Neuronal stem cell (in vitro differentiated cells): ENCODE results near the gene TMCC2.

Source experiments
- DNase-seq: peaks from one replicate; pipeline ENCODE4 v3.0.0-alpha.2; 2013; ENCODE audit warnings: low spot score
- H2AFZ ChIP-seq: one replicate; pipeline ENCODE4 v1.6.1; 2013; ENCODE audit warnings: mild to moderate bottlenecking, low read length, inconsistent platforms
- H2AK5ac ChIP-seq: 2 replicates; pipeline ENCODE4 v1.6.1; 2013; ENCODE audit warnings: low read depth, mild to moderate bottlenecking, inconsistent platforms, low read length, moderate library complexity, mixed read lengths
- H2BK120ac ChIP-seq: 2 replicates; pipeline ENCODE4 v1.6.1; 2013; ENCODE audit warnings: low read depth, mild to moderate bottlenecking, inconsistent platforms, low read length, moderate library complexity, mixed read lengths
- H2BK12ac ChIP-seq: one replicate; pipeline ENCODE4 v1.6.1; 2013; ENCODE audit warnings: low read length, inconsistent platforms
- H2BK15ac ChIP-seq: 2 replicates; pipeline ENCODE4 v1.6.1; 2013; ENCODE audit warnings: mild to moderate bottlenecking, low read length, inconsistent platforms, mixed read lengths
- H2BK5ac ChIP-seq: one replicate; pipeline ENCODE4 v1.6.1; 2013; ENCODE audit warnings: inconsistent platforms, mild to moderate bottlenecking, low read length, moderate library complexity
- H3K14ac ChIP-seq: one replicate; pipeline ENCODE4 v1.6.1; 2013; ENCODE audit warnings: low read length, inconsistent platforms
- H3K18ac ChIP-seq: 2 replicates; pipeline ENCODE4 v1.6.1; 2013; ENCODE audit warnings: low read length, inconsistent platforms
- H3K23ac ChIP-seq: 2 replicates; pipeline ENCODE4 v1.6.1; 2013; ENCODE audit warnings: low read depth, mild to moderate bottlenecking, mixed read lengths, low read length, inconsistent platforms; ENCODE audit not compliant: poor library complexity
- H3K27ac ChIP-seq: replicated peaks from 3 replicates; pipeline ENCODE4 v1.5.1; 2013; ENCODE audit warnings: low read length, inconsistent platforms
- H3K27me3 ChIP-seq, 3 experiments: 2 replicates each; pipeline ENCODE4 v1.6.1; 2013; ENCODE audit warnings: low read length in 3 of 3, mild to moderate bottlenecking in 2 of 3, inconsistent platforms in 1 of 3, low read depth in 1 of 3, mixed read lengths in 1 of 3, moderate library complexity in 1 of 3; ENCODE audit not compliant: control insufficient read depth in 3 of 3, insufficient read depth in 3 of 3
- H3K36me3 ChIP-seq, 2 donors: replicated peaks in 1 of 2; 2 replicates each; pipeline ENCODE4 v1.6.1; 2013; ENCODE audit warnings: low read length in 2 of 2; ENCODE audit not compliant: control insufficient read depth in 2 of 2, insufficient read depth in 2 of 2
- H3K4ac ChIP-seq: 2 replicates; pipeline ENCODE4 v1.6.1; 2013; ENCODE audit warnings: inconsistent platforms, mild to moderate bottlenecking, low read length, moderate library complexity
- H3K4me1 ChIP-seq, 2 donors: 1 replicate in 1 of 2; 2 replicates in 1 of 2; pipeline ENCODE4 v1.6.1; 2013; ENCODE audit warnings: low read length in 2 of 2, low read depth in 1 of 2; ENCODE audit not compliant: control insufficient read depth in 2 of 2, insufficient read depth in 1 of 2
- H3K4me2 ChIP-seq: one replicate; pipeline ENCODE4 v1.6.1; 2013; ENCODE audit warnings: mild to moderate bottlenecking, low read length, inconsistent platforms; ENCODE audit not compliant: insufficient read depth, poor library complexity, severe bottlenecking
- H3K4me3 ChIP-seq, 2 donors: 2 replicates each; pipeline ENCODE4 v1.5.1; 2013; ENCODE audit warnings: low read length in 2 of 2, mild to moderate bottlenecking in 2 of 2, inconsistent platforms in 1 of 2, moderate library complexity in 1 of 2
- H3K79me1 ChIP-seq: one replicate; pipeline ENCODE4 v1.6.1; 2013; ENCODE audit warnings: low read depth, mild to moderate bottlenecking, inconsistent platforms, low read length, moderate library complexity
- H3K9ac ChIP-seq: one replicate; pipeline ENCODE4 v1.6.1; 2013; ENCODE audit warnings: mild to moderate bottlenecking, low read depth, low read length, inconsistent platforms; ENCODE audit not compliant: poor library complexity
- H3K9me3 ChIP-seq, 2 donors: replicated peaks in 1 of 2; 2 replicates each; pipeline versions ENCODE3 to v1.6.1; 2013; ENCODE audit warnings: low read length in 2 of 2, mild to moderate bottlenecking in 2 of 2, inconsistent platforms in 1 of 2, low read depth in 1 of 2, mixed read lengths in 1 of 2, moderate library complexity in 1 of 2; ENCODE audit not compliant: control insufficient read depth in 2 of 2, insufficient read depth in 1 of 2
- H4K8ac ChIP-seq: one replicate; pipeline ENCODE4 v1.6.1; 2013; ENCODE audit warnings: low read depth, mild to moderate bottlenecking, inconsistent platforms, low read length, moderate library complexity
- H4K91ac ChIP-seq: one replicate; pipeline ENCODE4 v1.6.1; 2013; ENCODE audit warnings: low read length, low read depth, mild to moderate bottlenecking, inconsistent platforms; ENCODE audit not compliant: poor library complexity
- WGBS, 2 donors: extraction: QIAGEN DNeasy Blood & Tissue Kit; methylation state at CpG; one replicate each; pipeline ENCODE4 v1.1.7; 2013; ENCODE audit warnings: missing lambda C conversion rate in 2 of 2, mixed read lengths in 1 of 2; ENCODE audit not compliant: insufficient read length in 2 of 2, insufficient replicate concordance in 1 of 2; ENCODE audit errors: extremely low coverage in 2 of 2; 5-methylcytosine and 5-hydroxymethylcytosine counted together

TMCC2 gene

GRCh38 chr1:205306929-205307566, 79.3 kb downstream of the TMCC2 start:
- no peaks in the 10 kb centered on the region for H3K9me3 ChIP-seq
- no peak overlapping the region for H2BK12ac ChIP-seq
- DNase-seq = no peak
- H2BK120ac ChIP-seq = no peak overlapping the region
- H3K4me1 ChIP-seq = peaks cover 19 to 47% of the 10 kb centered on the region in 2 donors
- peak overlapping the region; percentile 48 for H3K27ac ChIP-seq
- H3K14ac ChIP-seq = no peak overlapping the region
- peaks cover 89 to 100% of the 10 kb centered on the region in 2 donors for H3K36me3 ChIP-seq
- WGBS, 2 donors = no CpG with 5 or more reads among the region's 7 CpGs
- H3K4me3 ChIP-seq = no peak overlapping the region
- H3K9ac ChIP-seq = no peak overlapping the region
- H3K23ac ChIP-seq = no peak overlapping the region
- no peak overlapping the region for H4K91ac ChIP-seq
- H3K4ac ChIP-seq = no peak overlapping the region
- H2AK5ac ChIP-seq = no peak overlapping the region
- H3K18ac ChIP-seq = no peak overlapping the region
- no peak overlapping the region for H4K8ac ChIP-seq
- no peak overlapping the region for H2BK5ac ChIP-seq
- H3K27me3 ChIP-seq = no peaks in the 10 kb centered on the region
- no peak overlapping the region for H2BK15ac ChIP-seq
- H3K4me2 ChIP-seq = no peak overlapping the region
- H3K79me1 ChIP-seq = peaks cover 18% of the 10 kb centered on the region
- no peak overlapping the region for H2AFZ ChIP-seq

GRCh38 chr1:205309741-205310140, 82.0 kb downstream of the TMCC2 start:
- no peak overlapping the region for H3K18ac ChIP-seq
- no peak overlapping the region for H4K91ac ChIP-seq
- H2BK12ac ChIP-seq = no peak overlapping the region
- H3K9ac ChIP-seq = no peak overlapping the region
- H3K23ac ChIP-seq = no peak overlapping the region
- no peak for DNase-seq
- no peak overlapping the region for H2AK5ac ChIP-seq
- no peak overlapping the region for H2BK120ac ChIP-seq
- peaks cover 18% of the 10 kb centered on the region for H3K79me1 ChIP-seq
- peaks cover 24 to 41% of the 10 kb centered on the region in 2 donors for H3K4me1 ChIP-seq
- no peaks in the 10 kb centered on the region for H3K9me3 ChIP-seq
- H3K4me3 ChIP-seq = no peak overlapping the region
- H3K27me3 ChIP-seq = no peaks in the 10 kb centered on the region
- H2AFZ ChIP-seq = no peak overlapping the region
- peaks cover 70 to 80% of the 10 kb centered on the region in 2 donors for H3K36me3 ChIP-seq
- no CpG with 5 or more reads among the region's 1 CpG for WGBS, 2 donors
- H3K4ac ChIP-seq = no peak overlapping the region
- no peak overlapping the region for H3K14ac ChIP-seq
- H3K4me2 ChIP-seq = no peak overlapping the region
- H4K8ac ChIP-seq = no peak overlapping the region
- no peak overlapping the region for H3K27ac ChIP-seq
- H2BK15ac ChIP-seq = no peak overlapping the region
- no peak overlapping the region for H2BK5ac ChIP-seq

- Histone ChIP-seq H3K18ac (peak overlapping the region; percentile 61), H3K27me3 (no peaks in the 10 kb centered on the region), H3K4ac (no peak overlapping the region), H3K4me2 (no peak overlapping the region), H3K14ac (no peak overlapping the region), H4K8ac (peak overlapping the region; percentile 94), H3K9me3 (no peaks in the 10 kb centered on the region), H3K36me3 (peaks cover 60 to 69% of the 10 kb centered on the region in 2 donors), H2BK120ac (no peak overlapping the region), H2AFZ (no peak overlapping the region), H3K23ac (no peak overlapping the region), H3K4me3 (no peak overlapping the region), H3K27ac (peak overlapping the region; percentile 100), H3K4me1 (peaks cover 37 to 42% of the 10 kb centered on the region in 2 donors), H2BK12ac (no peak overlapping the region), H2BK5ac (no peak overlapping the region), H3K79me1 (peaks cover 18% of the 10 kb centered on the region), H2BK15ac (no peak overlapping the region), H2AK5ac (no peak overlapping the region), H4K91ac (no peak overlapping the region), H3K9ac (no peak overlapping the region)
- no CpG with 5 or more reads among the region's 8 CpGs for WGBS, 2 donors
- DNase-seq = no peak
Measured at GRCh38 chr1:205310976-205311704, 83.4 kb downstream of the TMCC2 start.

- Histone ChIP-seq H2BK5ac (peak overlapping the region; percentile 95), H3K23ac (no peak overlapping the region), H3K4ac (peak overlapping the region; percentile 28), H3K27me3 (no peaks in the 10 kb centered on the region), H3K4me2 (peak overlapping the region; percentile 74), H3K27ac (peak overlapping the region; percentile 100), H3K9ac (peak overlapping the region; percentile 87), H3K4me1 (peaks cover 56 to 57% of the 10 kb centered on the region in 2 donors), H3K14ac (no peak overlapping the region), H2AFZ (no peak overlapping the region), H3K18ac (peak overlapping the region; percentile 98), H4K8ac (no peak overlapping the region), H3K79me1 (peaks cover 16% of the 10 kb centered on the region), H4K91ac (peak overlapping the region; percentile 98), H2AK5ac (peak overlapping the region; percentile 71), H2BK12ac (peak overlapping the region; percentile 16), H3K9me3 (no peaks in the 10 kb centered on the region), H2BK15ac (no peak overlapping the region), H2BK120ac (peak overlapping the region; percentile 56), H3K4me3 (peak overlapping the region; percentile 39 to 73), H3K36me3 (peaks cover 46 to 69% of the 10 kb centered on the region in 2 donors)
- 100% methylated on average over 1 of the region's 10 CpGs; no CpG with 5 or more reads in 1 of the 2 donors for WGBS, 2 donors
- DNase-seq = no peak
Measured at GRCh38 chr1:205312866-205313562, 85.3 kb downstream of the TMCC2 start.
